HG03196 (cell line): ENCODE measurements around the gene ERCC4.

Experiments used
- ATAC-seq: cut with Tn5 transposase; IDR thresholded peaks from one replicate; pipeline ENCODE4 v1.9.1; 2021; ENCODE audit not compliant: unreplicated experiment

Gene ERCC4

DNA sequence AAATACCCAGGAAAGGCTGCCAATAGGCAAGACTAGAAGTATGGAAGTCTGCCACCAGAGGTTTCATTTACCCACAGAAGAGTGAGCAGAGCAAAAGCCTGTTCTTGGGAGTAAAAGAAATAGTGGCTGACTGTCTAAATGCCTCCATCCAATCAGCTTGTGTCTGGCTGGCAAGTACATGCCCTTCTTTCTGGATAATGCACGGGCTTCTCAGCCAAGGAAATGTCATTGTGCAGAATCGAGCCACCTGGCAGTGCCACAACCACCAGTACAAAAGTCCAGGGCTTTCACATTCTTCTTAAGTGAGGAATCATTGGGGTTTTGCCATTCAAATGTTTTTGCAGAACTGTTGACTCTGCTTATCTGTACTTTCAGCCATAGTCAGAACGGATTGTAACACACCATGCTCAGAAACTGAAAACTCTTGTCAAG, 10.1 kb upstream of the ERCC4 start:
- no peak for ATAC-seq

GRCh38 chr16:13911306-13911705, 8.6 kb upstream of the ERCC4 start:
- no peak for ATAC-seq

- ATAC-seq, result no peak
Observed at GRCh38 chr16:13911871-13912270, 8.1 kb upstream of the ERCC4 start.

DNA sequence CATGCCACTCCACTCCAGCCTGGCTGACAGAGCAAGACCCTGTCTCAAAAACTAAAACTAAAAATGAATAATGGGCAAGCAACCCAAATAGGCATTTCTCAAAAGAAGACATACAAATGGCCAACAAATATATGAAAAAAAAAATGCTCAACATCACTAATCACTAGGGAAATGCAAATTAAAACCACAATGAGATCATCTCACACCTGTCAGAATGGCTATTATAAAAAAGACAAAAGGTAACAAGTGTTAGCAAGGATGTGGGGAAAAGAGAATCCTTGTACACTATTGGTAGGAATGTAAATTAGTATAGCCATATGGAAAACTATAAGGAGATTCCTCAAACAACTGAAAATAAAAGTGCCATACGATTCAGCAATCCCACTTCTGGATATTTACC, 7.1 kb upstream of the ERCC4 start:
- ATAC-seq, result no peak

GRCh38 chr16:13913374-13914292, 6.3 kb upstream of the ERCC4 start:
- ATAC-seq, result no peak

GRCh38 chr16:13915033-13915635, 4.8 kb upstream of the ERCC4 start:
- ATAC-seq, result no peak

GRCh38 chr16:13919330-13919682, 648 bp upstream of the ERCC4 start:
- no peak for ATAC-seq

DNA sequence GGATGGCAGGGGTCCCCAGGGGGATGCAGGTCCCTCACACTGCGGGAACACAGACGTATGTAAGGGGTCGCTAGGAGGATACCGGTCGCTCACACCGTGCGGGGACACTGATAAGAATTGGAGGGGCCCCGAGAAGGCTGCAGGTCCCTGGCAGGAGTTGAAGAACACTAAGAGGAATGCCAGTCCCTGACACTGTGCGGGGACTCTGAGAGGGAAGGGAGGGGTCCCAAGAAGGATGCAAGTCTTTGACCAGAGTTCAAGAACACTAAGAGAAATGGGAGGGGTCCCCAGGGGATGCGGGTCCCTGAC, 510 bp downstream of the ERCC4 start:
- no peak for ATAC-seq

- no peak for ATAC-seq
Observed at GRCh38 chr16:13921328-13921727, 1.4 kb downstream of the ERCC4 start.

DNA sequence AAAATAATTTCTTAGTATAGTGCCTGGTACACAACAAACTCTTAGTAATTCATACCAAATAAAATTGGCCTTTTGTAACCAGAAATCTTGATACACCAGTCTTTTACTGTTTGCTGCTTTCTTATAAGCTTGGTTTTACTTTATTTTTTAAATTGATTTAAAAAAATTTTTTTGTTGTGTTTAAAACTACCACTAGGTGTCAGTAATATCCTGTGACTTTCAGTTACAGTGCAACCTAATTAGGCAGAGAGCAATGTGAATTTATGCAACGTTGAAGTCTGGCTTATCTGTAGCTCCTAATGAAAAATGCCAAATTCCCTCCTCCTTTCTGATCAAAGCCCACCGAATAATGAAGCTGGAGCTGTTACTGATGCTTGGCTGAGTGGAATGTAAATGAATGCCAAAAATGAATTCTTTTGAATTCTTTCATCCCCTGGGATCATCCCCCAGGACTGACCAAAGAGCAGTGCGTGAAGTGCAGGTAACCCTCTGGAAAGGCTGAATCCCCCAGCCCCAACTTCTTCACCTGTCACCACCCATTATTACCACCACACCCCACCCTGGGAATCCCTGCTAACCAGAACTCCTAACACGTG, 3.8 kb downstream of the ERCC4 start:
- no peak for ATAC-seq

DNA sequence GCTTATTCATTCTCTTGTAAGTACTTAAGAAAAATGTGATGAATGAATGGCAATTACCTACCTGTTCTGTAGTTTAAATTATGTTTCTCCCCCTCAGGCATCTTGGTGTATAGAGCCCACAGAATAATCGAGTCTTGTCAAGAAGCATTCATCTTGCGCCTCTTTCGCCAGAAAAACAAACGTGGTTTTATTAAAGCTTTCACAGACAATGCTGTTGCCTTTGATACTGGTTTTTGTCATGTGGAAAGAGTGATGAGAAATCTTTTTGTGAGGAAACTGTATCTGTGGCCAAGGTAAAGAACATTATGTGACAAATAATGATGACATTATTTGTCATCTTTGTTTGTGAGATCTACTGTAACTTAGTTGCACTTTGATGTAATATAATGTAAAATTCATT, 6.5 kb downstream of the ERCC4 start:
- ATAC-seq, result no peak

DNA sequence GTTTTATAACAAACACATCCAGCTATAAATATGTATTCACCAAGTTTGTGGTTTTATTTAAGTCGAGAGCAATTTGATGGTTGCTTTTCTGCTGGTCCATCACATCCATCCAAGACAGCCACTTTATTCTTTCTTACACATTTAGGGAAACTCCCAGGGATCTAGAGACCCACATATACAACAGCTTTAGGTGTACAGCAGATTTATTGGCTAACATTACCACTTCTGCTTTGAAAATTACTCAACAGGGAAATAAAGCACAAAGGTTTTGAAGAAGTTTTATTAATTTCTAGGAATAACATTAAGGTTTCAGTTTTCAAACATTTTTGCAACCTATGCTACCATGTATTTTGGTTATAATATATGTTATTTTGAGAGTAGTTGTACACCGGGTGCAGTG, 6.9 kb downstream of the ERCC4 start:
- no peak for ATAC-seq

DNA sequence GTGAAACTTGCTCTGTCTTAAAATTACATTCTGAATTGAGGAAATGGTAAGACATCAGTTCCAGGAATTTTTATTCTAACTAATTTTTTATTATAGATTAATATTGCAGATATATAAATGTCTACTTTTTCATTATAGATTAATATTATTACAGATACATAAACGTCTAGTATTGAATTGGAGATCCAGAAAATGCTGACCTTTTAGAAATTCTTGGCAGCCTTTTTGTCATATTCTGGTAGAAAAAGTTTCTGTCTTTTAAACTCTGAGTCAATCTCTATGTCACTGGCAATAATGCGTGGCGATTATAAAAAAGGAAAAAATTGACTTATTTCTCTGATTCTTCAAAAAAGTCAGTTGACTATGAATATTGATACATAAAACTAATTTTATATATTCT, 8.7 kb downstream of the ERCC4 start:
- no peak for ATAC-seq

- ATAC-seq, result no peak
Observed at GRCh38 chr16:13931845-13932244, 11.9 kb downstream of the ERCC4 start.

DNA sequence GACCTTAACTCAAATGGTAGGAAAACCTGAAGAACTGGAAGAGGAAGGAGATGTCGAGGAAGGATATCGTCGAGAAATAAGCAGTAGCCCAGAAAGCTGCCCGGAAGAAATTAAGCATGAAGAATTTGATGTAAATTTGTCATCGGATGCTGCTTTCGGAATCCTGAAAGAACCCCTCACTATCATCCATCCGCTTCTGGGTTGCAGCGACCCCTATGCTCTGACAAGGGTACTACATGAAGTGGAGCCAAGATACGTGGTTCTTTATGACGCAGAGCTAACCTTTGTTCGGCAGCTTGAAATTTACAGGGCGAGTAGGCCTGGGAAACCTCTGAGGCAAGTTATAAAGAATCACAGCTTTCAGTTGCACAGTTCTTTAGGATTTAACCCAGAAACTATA, 15.5 kb downstream of the ERCC4 start:
- no peak for ATAC-seq

- no peak for ATAC-seq
Observed at GRCh38 chr16:13936155-13936554, 16.2 kb downstream of the ERCC4 start.

GRCh38 chr16:13936596-13937081, 16.7 kb downstream of the ERCC4 start:
- no peak for ATAC-seq

DNA sequence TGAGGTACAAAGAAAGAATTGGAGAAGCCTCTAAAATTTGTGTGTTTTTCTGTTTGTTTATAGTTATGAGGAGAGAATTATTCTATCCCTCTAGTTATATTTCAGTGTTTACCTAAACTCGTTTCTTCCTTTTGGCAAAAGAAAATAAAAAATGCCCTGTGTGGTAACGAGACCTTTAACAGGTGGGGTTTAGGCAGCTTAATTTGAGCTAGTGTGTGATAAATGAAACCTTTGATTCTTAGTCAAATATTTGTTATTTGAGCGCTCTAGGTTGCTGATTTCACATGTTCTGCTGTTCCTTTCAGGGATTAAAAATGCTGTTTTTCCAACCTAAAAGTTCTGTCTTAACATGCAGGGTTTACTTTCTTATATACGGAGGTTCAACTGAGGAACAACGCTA, 17.5 kb downstream of the ERCC4 start:
- no peak for ATAC-seq

GRCh38 chr16:13938480-13938879, 18.5 kb downstream of the ERCC4 start:
- ATAC-seq, result no peak

DNA sequence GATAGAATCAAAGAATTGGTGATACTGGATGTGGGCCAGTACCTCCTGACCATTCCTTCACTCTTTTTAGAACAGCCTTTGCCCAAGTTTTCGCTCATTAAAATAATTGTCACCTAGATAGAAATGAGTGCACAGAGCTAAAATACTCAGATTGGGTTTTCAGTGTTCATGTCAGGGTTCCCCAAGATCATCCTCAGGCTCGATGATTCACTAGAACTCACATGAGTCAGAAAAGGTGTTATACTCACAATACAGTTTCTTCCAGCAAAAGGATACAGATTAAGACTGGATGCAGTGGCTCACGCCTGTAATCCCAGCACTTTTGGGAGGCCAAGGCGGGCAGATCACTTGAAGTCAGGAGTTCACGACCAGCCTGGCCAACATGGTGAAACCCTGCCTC, 19.9 kb downstream of the ERCC4 start:
- ATAC-seq, result no peak

DNA sequence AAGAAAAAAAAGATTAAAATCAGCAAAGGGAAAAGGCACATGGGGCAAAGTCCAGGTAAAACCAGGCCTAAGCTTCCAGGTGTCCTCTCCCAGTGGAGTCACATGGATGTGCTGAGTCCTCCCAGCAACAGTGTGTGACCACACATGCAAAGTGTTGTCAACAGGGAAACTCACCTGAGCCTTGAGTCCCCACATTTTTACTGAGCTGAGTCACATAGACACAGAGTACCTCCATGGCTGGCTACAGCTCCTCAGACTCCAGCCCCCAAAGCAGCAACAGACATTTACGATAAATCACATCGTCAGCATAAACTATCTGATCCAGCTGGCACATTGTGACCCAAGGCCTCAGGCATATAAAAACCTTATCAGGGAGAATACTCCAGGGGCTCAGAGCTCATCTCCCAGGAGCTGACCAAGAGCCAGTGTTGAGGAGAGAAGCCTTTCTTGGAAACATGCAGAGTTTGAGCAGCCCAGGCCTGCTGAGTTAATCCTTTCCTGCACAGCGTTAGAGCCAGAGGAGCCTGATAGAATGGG, 20.5 kb downstream of the ERCC4 start:
- ATAC-seq, result no peak

DNA sequence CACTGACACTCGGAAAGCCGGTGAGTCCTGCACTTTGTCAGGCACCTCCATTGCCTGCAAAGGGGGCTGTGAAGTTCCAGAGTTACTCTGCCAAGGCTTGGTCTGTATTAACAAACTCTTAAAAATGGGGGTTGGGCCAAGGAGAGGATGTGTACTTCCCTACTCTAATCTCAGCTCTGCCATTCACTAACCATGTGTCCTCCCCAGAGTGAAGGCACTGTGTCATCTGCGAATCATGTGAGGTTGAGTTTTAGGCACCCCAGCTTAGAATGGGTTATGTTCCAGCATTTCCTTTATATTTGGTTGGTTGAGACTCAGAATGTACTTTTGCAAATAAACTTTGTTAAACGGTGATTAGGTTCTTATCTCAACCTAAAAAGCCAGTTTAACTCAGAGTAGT, 24.9 kb downstream of the ERCC4 start:
- ATAC-seq, result no peak
